GM12892 (cell line): Measurements from ENCODE around the gene CTR9.

Experiments used
- DNase-seq: peaks from one replicate; pipeline ENCODE4 v3.0.0; 2011; ENCODE audit not compliant: insufficient read length
- FAIRE-seq: peaks from 2 replicates; lab custom pipeline; 2011; peaks lifted over from hg19 to GRCh38; lab: Jason Lieb, UNC
- POLR2A ChIP-seq: IDR thresholded peaks from 2 replicates; pipeline ENCODE4 v1.6.1; 2011; ENCODE audit warnings: low read depth, low read length, control low read depth
- POLR2AphosphoS5 ChIP-seq: IDR thresholded peaks from 2 replicates; pipeline ENCODE4 v1.6.1; 2011; ENCODE audit warnings: low read depth, low read length, control low read depth
- TAF1 ChIP-seq: IDR thresholded peaks from 2 replicates; pipeline ENCODE4 v1.6.1; 2011; ENCODE audit warnings: low read depth, mild to moderate bottlenecking, control low read depth, low read length, borderline replicate concordance

Gene CTR9

DNA sequence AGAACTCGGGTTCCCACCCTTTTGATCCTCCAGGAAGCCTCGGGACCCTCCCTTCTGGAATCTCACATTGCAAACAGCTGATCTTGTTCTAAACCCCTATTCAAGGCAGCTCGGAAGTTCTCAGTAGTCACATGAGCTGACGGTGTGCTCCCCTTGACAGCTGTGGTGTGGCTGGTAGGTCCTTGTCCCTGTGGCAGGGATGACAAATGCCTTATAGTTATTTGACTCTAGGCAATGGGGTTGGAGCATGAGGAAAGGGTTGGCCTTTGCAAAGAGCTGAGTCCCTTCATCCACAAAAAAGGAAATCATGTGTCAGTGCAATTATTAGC, 34.1 kb downstream of the CTR9 start:
- FAIRE-seq (no peak), DNase-seq (no peak)
- no peak for TF ChIP-seq POLR2A
- TF ChIP-seq POLR2AphosphoS5 = no peak
- TF ChIP-seq TAF1 = no peak

DNA sequence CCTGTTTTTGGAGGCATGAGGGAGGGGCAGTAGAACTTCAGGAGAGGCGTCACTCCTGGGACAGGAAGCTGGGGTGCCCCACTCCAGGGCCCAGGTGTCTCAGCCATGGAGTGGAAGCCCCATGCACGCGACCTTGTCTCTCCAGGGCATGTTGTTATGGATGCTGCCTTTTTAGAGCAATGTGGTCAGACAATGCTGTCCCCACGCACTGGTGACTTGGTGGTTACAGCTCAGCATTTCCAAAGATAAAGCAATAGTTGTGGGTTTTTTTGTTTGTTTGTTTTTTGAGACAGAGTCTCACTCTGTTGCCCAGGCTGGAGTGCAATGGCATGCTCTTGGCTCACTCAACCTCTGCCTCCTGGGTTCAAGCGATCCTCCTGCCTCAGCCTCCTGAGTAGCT, 35.4 kb downstream of the CTR9 start:
- FAIRE-seq (no peak), DNase-seq (no peak)
- TF ChIP-seq POLR2A (no peak), POLR2AphosphoS5 (no peak), TAF1 (no peak)

- peak; percentile 98 for FAIRE-seq
- TF ChIP-seq POLR2AphosphoS5 (no peak), POLR2A (no peak), TAF1 (no peak)
- DNase-seq = peak; percentile 76
Observed at GRCh38 chr11:10792385-10793068, 41.5 kb downstream of the CTR9 start.

- FAIRE-seq (no peak), DNase-seq (no peak)
- TF ChIP-seq POLR2A (no peak), POLR2AphosphoS5 (no peak), TAF1 (no peak)
Observed at GRCh38 chr11:10793470-10794255, 42.6 kb downstream of the CTR9 start.

GRCh38 chr11:10796191-10796590, 45.1 kb downstream of the CTR9 start:
- TF ChIP-seq TAF1 (no peak), POLR2AphosphoS5 (peak; percentile 95), POLR2A (peak; percentile 67)
- FAIRE-seq (peak; percentile 54), DNase-seq (no peak)

- no peak for DNase-seq
- TF ChIP-seq POLR2A (no peak), POLR2AphosphoS5 (no peak), TAF1 (no peak)
- FAIRE-seq = no peak
Observed at GRCh38 chr11:10797001-10797400, 46.0 kb downstream of the CTR9 start.

DNA sequence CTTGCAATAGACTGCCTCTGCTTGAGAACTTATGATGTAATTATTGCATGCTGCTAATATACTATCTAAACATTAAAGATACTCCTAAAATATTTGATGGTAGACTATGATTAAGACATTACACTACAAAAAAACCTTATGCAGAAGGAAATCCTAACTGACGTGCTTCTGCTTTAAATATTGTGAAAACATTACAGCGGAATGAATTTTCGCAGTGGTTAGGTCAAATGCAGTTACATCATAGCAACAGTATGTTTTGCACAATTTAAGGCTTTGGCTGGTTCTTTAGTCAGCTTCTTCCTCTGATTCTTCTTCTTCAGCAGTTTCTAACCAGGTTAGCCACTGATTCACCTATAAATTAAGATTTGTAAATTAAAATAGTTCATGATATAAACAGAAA, 46.5 kb downstream of the CTR9 start:
- DNase-seq (no peak), FAIRE-seq (no peak)
- no peak for TF ChIP-seq POLR2AphosphoS5
- TF ChIP-seq POLR2A = no peak
- TF ChIP-seq TAF1 = no peak

- FAIRE-seq (no peak), DNase-seq (no peak)
Observed at GRCh38 chr11:10798330-10798928, 47.4 kb downstream of the CTR9 start.

DNA sequence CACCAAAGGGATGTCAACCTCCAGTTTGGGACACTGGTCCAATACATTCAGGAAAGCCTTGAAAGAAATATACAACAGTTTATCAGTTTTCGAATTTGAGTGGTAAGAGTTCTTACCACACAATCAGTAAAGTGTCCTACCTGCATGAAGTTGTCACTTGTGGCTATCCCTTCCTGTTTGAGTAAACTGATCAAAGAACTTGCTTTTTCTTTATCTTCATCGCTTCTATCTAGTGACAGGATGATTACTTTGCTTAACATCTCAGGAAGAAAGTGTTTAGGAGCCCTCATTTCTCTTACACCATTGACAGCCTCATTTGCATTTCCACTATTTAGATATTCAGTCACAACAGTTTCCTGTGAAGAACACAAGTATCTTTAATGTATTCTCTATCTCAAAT, 49.2 kb downstream of the CTR9 start:
- TF ChIP-seq POLR2AphosphoS5 = no peak
- TF ChIP-seq POLR2A = no peak
- no peak for TF ChIP-seq TAF1
- FAIRE-seq (no peak), DNase-seq (no peak)

More at GRCh38 chr11:10798330-10798928, 47.4 kb downstream of the CTR9 start:
- TF ChIP-seq POLR2AphosphoS5 (peak; percentile 31; the same call in 1 of the 2 replicates), POLR2A (no peak)

- FAIRE-seq (no peak), DNase-seq (no peak)
- TF ChIP-seq TAF1 (no peak), POLR2A (no peak), POLR2AphosphoS5 (no peak)
Observed at GRCh38 chr11:10803676-10804075, 52.6 kb downstream of the CTR9 start.

GRCh38 chr11:10805741-10806140, 54.7 kb downstream of the CTR9 start:
- TF ChIP-seq POLR2A = no peak
- TF ChIP-seq TAF1 = no peak
- no peak for TF ChIP-seq POLR2AphosphoS5
- FAIRE-seq = no peak

GRCh38 chr11:10806206-10806605, 55.2 kb downstream of the CTR9 start:
- FAIRE-seq (no peak), DNase-seq (no peak)
- TF ChIP-seq POLR2A (no peak), TAF1 (no peak), POLR2AphosphoS5 (no peak)

More at GRCh38 chr11:10805741-10806140, 54.7 kb downstream of the CTR9 start:
- DNase-seq = no peak
